HG03575 (cell line): ENCODE measurements around the gene SNAPC1.

Experiments used
- ATAC-seq: cut with Tn5 transposase; IDR thresholded peaks from one replicate; pipeline ENCODE4 v1.9.1; 2021; ENCODE audit not compliant: unreplicated experiment, insufficient number of reproducible peaks, low FRiP score; ENCODE audit errors: extremely low read depth

The SNAPC1 gene

DNA sequence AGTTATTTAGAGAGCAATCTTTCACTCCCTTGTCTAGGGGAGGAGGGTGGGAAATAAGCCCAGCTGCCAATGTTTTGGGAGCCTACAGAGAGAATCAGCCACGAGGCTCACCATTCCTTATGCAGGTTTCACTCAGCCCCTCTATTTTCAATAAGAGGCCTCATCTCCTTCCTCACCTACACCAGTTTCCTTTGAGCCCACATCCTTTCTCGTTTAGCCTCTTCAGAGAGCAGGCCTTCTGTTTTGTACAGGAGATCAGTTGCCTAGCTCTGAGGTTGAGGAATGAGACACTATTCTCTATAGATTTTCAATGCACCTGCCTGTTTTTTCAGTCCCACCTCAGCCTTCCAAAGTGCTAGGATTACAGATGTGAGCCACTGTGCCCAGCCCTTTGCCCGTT, 17.9 kb downstream of the SNAPC1 start:
- no peak for ATAC-seq

DNA sequence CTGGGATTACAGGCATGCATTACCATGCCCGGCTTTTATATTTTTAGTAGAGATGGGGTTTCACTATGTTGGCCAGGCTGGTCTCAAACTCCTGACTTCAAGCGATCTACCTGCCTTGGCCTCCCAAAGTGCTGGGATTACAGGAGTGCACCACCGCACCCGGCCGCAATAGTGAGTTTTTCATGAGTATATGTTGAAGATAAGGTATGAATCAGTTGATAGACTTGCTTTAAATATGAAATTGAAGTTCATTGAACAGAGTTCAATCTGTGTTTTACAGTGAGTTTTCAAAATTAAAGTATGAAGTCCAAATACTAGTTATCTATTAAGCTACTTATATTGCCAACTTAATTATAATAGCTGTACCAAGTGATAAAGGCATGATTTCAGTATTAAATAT, 35.1 kb downstream of the SNAPC1 start:
- ATAC-seq, result no peak

DNA sequence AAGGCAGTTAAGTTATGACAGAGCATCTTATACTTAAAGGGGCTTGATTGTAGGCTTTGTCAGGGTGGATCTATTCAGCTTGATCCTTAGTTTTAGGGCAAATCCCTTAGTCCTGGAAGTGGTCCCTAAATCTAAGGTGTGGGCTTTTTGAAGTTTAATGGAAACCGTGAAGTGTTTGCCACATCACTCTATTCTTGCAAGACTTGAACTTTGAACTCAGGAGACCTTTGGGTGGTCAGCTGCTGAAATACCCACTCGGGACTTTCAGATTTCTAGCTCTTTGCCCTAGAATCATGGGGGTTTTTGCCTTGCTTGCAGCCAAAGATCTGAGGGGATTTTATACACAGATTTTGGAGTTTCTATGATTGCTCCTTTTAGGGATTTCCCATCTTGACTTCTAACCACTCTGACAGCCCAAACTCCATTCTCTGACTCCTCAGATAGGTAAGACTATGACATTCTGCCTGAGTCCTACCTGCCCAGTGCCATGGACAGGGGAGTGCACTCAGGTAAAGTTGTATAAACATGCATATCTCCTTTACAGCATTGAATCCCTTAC, 39.9 kb downstream of the SNAPC1 start:
- ATAC-seq, result no peak

DNA sequence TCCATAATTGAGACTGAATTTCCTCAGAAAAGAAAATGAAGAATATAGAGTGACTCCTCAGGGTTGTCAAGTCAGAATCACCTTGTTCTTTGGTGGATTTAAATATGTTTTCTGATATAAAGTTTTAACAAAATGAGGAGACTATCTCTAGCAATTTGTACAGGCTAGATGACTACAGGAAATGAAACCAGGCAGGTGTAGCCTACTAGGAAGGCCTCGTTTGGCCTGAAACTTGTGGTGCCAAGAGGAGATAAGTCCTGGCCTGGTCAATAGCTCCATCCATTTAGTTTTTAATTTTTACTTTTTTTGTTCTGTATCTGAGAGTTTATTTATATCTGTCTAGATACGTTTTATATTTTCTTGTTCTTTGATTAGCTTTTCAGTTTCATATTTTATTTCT, 41.5 kb downstream of the SNAPC1 start:
- ATAC-seq, result no peak

DNA sequence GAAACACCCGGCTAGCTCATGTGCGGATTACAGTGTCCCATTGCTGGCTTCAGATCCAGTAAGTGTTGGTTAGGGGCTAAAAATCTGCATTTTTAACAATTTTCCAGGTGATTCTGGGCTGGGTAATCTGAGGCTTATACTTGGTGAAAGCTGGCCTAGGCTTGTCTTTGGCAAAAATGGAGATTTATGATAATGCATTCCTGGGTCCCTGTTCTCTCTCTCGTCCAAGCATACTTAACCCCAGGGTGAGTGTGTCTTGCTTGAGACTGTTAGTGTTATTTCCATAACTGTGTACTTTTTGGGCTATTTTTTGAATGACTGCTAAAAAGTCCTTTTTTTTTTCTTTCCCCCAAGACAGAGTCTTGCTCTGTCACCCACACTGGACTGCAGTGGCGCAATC, 43.2 kb downstream of the SNAPC1 start:
- ATAC-seq, result no peak

DNA sequence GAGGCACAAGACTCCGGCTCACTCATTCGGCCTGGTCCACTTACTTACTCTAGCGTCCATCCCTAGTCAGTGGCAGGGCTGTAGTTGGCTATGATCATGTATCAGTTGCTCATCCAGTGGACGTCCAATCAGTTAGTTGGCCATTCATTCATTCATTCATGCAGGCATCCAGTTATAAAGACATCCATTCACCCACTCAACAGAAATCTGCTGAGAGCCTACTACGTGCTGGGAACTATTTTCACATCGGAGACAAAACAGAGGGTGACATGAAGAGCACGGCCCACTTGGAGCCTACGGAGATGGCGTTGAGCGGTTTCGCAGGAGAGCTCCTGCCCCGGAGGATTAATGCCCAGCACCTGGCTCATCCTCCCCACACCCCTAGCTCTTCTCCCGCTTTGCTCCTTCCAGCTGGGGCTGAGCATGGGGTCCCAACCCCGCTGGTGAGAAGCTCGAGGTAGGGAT, 49.7 kb downstream of the SNAPC1 start:
- no peak for ATAC-seq

DNA sequence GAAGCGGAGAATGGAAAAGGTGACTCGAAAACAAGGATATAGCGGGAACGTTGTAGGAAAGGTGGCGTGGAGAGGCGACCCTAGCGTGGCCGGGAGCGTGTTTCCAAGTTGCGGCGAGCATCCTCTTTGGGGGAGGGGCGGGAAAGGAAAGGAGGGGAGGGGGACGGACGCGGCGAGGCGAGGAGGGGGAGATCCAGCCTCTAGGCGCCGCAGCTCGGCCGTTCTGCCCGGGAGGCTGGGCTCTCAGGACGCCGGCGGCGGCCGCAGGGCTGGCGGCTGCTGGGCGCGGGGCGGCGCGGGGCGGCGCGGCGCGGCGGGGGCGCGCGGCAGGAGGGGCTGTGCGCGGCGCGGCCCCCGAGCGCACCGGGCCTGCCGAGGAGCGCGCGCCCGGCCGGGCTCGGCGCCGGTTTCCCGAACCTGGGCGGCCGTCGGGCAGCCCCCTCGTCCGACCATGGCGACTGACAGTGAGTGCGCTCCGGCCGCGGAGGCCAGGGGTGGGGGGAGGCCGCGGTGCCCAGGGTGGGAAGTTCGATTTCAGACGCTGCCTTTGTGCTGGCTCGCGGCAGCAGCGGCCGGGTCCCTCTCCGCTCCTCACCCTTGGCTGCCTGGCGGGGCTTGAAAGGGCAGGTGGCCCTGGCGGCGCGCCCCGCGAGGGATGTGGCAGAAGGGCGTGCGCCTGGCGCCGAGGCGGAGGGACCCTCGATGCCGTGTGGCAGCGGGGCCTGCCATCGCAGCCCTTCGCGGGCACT, 50.3 kb downstream of the SNAPC1 start, which contains the start of gene SYT16:
Gene SYT16 (plus strand): TSS at position 357 of the 749 bp plus-strand sequence.
- no peak for ATAC-seq

DNA sequence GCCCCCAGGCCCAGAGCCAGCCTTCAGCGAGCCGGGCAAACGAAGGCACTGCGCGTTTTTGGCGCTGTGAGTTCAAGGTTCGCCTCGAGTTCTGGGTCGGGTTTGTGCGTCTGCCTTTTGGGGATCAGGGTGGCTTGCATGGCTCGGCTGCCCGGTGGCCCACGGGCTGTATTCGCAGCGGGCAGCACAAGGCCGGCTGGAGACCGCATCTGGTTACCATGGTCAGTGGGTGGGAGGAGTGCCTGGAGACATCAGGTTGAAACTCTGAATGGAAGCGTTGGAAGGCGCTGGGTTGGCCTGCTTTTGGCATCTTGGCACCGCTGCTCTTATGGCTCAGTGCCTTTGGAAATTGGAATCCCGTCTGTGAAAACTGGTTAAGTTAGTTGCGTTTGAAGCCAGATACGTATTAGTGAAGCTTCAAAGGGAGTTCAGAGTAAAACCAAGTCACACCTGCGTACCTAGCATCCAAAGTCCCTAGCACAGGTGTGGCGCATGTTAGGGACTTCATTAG, 50.9 kb downstream of the SNAPC1 start:
- ATAC-seq, result no peak

DNA sequence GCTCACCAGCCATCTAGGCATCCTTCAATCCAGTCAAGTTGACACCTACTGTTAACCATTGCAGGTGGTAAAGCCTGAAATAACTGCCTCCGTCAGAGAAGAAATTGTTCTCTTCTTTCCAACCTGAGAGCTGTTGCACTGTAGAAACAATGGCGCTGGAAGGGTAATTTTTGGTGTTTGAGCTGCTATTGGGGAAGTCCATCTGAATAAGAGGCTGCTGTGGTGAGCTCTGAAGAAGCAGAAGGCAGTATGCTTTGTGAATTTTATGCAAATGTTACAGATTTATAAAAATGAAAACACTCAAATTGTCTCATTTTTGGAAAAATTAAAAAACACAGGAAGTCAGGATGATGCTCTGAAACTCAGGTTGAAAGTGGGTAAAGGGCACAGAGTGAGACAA, 60.2 kb downstream of the SNAPC1 start:
- no peak for ATAC-seq

DNA sequence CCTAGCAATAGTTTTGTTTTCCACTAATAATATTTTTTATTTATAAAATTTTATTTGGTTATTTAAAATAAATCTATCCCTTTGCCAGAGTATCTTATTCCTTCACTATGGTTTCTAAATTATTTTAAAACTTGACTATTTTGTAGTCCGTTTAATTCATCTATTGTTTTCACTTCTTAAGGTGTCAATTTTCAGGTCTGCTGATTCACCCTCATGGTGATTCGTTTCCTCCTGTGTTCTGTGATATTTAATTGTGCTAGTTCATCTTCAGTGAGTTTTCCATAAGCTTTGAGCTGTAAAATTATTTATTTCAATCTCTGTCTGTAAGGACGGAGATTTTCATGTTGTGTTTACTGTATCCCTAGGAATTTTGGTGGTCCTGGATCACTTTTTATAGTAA, 70.6 kb downstream of the SNAPC1 start:
- no peak for ATAC-seq

DNA sequence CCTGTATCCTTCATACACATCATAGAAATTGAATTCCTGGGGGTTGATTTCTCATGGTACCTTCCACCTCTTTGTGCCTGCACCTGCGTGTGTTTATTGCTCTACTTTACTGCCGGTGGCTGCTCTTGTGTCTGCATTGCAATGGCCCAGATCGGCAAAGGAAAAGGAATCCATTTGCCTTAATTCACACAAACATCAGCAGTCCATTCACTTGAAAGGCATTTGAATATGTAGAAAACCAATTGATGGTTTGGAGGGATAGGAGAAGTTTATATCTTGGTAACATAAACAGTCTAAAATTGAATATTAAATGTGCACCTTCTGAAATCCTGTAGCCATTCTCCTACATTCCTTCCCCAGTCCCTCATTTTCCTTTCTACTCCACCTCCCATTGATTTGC, 74.0 kb downstream of the SNAPC1 start:
- no peak for ATAC-seq

DNA sequence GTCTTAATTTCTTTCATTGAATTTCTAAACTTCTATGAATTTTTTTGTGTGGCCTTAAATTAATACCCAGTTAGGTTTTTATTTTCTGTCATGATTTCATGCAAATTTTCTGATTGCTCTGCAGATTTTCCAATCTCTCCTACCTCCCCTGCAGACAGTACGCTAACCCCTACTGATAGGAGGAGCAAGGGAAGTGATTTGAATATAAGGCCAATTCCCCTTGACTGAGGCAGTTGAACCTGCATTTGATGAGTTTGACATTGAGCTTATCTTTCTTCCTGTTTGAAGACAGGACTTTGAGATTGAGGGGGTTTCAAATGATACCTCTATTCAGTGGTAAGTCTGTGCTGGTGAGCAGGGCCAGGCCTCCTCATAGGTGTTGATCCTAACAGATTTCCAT, 74.6 kb downstream of the SNAPC1 start:
- ATAC-seq, result no peak

DNA sequence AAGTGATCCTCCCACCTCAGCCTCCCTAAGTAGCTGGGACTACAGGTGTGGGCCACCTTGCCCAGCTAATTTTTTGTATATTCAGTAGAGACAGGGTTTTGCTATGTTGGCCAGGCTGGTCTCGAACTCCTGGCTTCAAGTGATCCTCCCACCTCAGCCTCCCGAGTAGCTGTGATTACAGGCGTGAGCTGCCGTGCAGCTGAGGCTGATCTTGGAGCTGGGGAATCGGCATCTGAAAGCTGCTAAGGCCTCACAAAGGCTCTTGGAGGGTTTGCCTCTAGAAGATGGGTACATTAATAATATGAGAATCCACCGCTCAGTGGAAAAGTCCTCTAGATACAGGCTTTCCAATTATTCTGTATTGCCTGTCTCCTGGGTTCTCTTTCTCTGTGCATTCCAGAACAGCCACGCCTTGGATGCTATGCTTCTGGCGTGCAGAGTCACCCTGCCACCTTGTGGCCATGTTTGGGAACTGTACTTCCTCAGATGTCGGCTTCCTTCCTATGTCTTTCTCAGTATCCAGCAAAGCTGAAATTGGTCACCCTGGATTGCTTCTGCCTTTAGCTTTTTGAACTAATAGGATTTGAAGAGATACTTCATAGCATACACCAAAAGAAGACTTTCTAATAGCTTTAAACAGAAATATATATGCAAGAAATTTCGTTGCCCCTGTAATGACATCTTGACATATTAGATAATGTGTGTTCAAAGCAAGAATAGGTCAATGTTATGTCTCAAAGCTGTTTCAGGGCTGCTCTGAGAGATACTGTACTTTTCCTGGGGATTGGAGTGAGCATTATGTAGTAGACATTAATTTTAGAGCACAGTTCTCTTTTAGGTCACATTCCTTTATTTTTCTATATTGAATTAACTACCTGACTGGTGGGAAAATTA, 75.4 kb downstream of the SNAPC1 start:
- ATAC-seq, result no peak

DNA sequence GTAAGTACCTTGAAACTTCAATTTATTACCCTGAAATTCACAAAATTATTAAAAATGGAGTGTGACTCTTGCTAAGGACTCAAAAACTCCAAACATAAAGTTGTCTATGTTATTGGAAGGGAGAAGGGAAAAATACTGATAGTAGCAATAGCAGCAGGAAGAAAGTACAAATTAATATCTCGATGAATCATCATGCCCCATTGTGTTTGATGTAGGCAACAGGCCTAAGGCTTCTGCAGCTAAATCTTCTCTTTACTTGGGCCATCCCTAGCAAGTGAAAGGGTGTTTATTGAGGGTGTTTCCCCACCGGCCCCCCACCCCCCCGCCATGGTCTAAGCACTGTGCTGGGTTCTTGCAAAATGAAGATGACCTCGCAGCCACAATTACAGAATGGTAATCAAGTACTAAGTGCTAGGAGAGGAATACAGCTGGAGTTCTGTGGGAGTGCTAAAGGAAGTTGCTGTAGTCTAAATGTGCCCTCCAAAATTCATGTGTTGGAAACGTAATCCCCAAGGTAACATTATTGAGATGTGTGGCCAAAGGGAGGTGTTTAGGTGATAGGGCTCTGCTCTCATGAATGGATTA, 76.5 kb downstream of the SNAPC1 start:
- no peak for ATAC-seq

DNA sequence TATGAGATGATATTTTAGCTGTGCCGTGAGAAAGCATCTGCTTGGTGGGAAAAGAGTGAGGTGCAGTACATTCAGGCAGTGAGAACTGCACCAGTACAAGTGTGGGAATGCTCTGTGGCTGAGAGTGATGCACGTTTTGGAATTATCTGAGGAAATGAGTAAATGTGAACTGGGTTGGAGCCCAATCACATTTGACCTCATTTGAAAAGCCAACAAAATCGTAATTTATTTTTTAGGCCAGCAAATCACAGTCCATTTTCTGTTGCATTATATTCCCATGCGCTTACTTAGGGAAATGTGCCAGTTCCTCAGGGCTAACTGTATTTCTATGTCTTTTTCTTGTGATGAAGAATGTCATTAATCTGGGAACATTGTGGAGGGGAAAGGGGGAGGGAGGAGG, 77.3 kb downstream of the SNAPC1 start:
- no peak for ATAC-seq

DNA sequence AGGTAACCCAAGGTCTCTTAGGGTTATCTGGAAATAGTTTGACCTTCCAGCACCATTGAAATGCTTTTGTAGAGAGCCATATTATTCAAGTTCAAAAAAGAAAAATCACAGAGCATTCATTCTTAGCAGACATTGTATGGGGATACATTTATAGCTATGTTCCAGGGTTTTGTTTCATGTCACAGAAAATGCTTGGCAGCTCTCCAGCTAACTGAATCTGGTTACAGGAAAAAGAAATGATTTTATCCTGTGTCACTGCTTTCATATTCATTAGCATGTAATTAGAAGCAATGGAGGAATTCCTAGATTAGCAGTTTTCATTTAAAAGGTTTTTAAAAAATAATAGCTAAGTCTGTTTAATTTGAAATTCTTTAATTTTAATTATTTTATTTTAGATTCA, 78.9 kb downstream of the SNAPC1 start:
- no peak for ATAC-seq
